ENCODE data around the gene RYK.

The RYK gene

DNA sequence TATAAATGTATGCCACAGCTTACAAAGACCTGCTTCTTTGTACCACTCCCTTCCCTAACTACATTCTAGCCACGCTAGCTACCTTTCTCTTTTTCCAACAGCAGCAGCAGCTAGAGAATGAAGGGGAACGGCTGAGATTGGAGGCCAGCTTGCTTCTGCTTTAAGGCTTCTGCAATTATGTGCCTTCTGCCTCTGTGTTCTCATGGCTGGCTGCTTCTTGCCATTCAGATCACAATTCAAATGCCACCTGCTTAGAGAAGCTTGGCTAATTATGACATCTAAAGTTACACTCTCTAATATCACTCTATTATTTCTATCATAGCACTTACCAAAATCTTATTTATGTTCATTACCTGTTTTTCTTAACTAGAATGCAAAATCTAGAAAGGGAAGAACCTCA is 95.2 kb downstream of the RYK start:
- H3K4me3 ChIP-seq (ENCODE audit: low read depth, low read length): no peak overlapping the region

- no peak overlapping the region for H3K4me3 ChIP-seq (ENCODE audit: low read depth, low read length)
Measured at GRCh38 chr3:134153761-134154160, 96.9 kb downstream of the RYK start.

DNA sequence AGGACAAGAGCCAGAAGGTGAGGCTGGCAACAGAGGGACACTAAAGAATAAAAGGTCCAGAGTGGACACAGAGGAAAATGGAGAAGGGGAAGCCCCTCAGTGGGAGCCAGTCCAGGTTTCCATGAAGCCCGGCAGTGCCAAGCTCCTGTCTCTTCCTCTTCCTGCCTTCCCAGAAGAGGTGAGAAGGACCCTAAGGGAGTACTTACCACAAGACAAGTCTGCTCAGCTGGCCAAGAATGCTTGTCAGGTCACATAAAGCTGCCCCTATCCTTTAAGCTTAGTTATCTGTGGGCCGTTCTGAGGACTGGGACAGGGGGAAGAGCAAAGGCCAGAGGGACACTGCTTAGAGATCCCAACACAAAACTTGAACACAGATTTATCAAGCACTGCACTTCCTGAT is 100.2 kb downstream of the RYK start:
- no peak overlapping the region for H3K4me3 ChIP-seq (ENCODE audit: low read depth, low read length)

GRCh38 chr3:134149286-134149685 is 101.4 kb downstream of the RYK start:
- H3K4me3 ChIP-seq (ENCODE audit: low read depth, low read length): no peak overlapping the region

DNA sequence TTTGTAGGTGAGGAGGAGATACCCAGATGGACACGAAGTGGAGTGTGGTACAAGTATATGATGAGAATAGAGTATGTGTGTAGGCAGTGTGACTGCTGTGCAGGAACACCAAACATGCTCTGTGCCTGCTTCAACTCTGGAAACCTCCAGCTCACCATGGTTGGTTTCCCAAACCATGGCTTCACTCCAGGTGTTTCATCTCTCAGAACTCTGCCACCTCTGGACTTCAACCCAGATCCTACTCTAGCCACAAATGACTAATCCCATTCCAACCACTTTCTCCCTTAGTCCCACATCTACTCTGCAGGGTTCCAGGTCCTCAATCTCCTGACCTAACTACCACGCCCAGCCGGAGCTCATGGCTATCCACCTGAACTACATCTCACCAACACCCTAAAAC is 102.1 kb downstream of the RYK start:
- no peak overlapping the region for H3K4me3 ChIP-seq (ENCODE audit: low read depth, low read length)

GRCh38 chr3:134147411-134147810 is 103.2 kb downstream of the RYK start:
- H3K4me3 ChIP-seq (ENCODE audit: low read depth, low read length): no peak overlapping the region

- H3K4me3 ChIP-seq (ENCODE audit: low read depth, low read length): no peak overlapping the region
Measured at GRCh38 chr3:134146666-134147065, 104.0 kb downstream of the RYK start.

DNA sequence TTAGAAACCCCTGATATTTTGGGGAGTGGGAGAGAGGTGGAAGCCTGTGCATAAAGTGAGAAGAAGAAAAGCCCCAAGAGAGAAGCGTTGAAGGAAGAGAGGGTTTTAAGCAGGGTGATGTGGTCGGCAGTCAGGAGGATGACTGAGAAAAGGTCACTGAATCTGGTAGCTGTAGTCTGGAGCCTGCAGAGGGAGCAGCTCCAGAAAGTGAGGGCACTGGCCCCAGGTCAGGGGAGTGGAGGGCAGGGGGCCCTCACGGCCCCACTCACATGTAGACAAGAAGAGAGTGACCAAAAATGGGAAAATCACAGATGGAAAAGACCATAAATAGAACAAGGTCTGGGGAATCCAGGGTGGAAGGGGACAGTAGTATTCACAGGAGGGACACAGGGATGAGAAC is 105.5 kb downstream of the RYK start:
- H3K4me3 ChIP-seq (ENCODE audit: low read depth, low read length): no peak overlapping the region

DNA sequence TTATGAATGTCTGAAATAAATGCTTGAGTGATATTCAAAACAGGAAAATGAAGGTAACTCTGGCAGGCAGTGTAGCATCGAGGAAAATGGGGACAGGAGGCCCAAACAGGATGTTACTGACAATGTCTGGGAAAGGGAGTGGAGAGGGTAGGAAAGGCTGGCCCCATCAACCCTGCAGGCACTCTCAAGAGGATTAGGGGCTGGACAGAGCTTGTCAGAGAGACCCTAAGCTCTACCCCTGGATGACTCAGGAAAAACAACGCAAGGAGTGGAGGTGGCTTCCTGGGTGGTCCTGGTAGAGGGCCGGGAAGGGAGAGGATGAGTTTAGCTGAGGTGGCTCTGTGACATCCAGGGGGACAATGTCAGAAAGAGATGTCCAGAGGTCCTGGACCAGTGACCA is 106.0 kb downstream of the RYK start:
- H3K4me3 ChIP-seq (ENCODE audit: low read depth, low read length): no peak overlapping the region

- H3K4me3 ChIP-seq (ENCODE audit: low read depth, low read length): no peak overlapping the region
Measured at GRCh38 chr3:134143828-134144401, 106.7 kb downstream of the RYK start.

- H3K4me3 ChIP-seq (ENCODE audit: low read depth, low read length): no peak overlapping the region
Measured at GRCh38 chr3:134136604-134137003, 114.1 kb downstream of the RYK start.

- no peak overlapping the region for H3K4me3 ChIP-seq (ENCODE audit: low read depth, low read length)
Measured at GRCh38 chr3:134134698-134135415, 115.8 kb downstream of the RYK start.

GRCh38 chr3:134134240-134134639 is 116.4 kb downstream of the RYK start:
- no peak overlapping the region for H3K4me3 ChIP-seq (ENCODE audit: low read depth, low read length)

DNA sequence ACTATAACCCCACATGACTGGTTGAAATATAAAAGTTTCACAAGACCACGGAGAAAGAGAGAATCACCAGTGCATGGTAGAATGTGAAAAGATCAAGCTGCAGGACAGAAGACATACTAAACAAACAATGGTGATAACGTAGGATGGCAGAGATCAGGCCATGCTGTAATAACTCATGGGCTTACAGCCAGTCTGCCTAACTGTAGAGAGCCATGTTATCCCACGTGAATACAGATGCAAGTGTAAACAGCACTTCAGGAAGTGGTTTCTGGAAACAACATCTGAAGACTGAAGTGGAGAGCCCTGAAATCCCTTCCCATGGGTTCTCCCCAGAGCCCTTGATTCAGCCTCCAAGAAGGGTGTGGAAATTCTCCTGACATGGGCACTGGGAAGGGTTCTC is 117.7 kb downstream of the RYK start:
- no peak overlapping the region for H3K4me3 ChIP-seq (ENCODE audit: low read depth, low read length)

GRCh38 chr3:134126153-134126552 is 124.5 kb downstream of the RYK start:
- H3K4me3 ChIP-seq (ENCODE audit: low read depth, low read length): no peak overlapping the region

DNA sequence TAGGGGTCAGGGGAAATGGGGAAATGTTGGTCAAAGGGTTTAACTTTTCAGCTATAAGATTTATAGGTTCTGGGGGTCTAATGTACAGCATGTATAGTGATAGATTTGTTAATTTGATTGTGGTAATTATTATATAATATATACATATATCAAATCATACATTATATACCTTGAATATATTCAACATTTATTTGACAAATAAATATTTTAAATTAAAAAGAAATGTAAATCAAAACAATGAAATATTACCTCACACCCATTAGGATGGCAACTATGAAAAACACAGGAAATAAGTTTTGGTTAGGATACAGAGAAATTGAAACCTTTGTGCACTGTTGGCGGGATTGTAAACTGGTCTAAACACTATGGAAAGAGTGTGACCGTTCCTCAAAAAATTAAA is 135.9 kb downstream of the RYK start:
- no peak overlapping the region for H3K4me3 ChIP-seq (ENCODE audit: low read depth, low read length)

DNA sequence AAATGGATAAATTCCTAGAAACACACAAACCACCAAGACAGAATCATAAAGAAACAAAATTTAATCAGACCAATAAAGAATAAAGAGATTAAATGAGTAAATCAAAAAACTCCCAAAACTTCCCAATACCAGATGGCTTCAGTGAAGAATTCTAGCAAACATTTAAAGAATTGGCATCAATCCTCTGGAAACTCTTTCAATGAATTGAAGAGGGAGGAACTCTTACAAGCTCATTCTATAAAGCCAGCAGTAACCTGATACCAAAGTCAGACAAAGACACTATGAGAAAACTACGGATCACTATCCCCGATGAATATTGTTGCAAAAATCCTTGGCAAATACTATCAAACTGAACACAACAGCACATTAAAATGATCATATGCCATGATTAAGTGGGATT is 139.0 kb downstream of the RYK start:
- no peak overlapping the region for H3K4me3 ChIP-seq (ENCODE audit: low read depth, low read length)

GRCh38 chr3:134110963-134111362 is 139.7 kb downstream of the RYK start:
- H3K4me3 ChIP-seq (ENCODE audit: low read depth, low read length): no peak overlapping the region
